HG03139 (cell line): ENCODE results near the gene SEMA3A.
"Not testable (repeated sequence)": the region's sequence is repeated elsewhere in the genome, so short reads cannot be mapped to it uniquely, and the experiment has no call there.

Experiments
- ATAC-seq: cut with Tn5 transposase; IDR thresholded peaks from one replicate; pipeline ENCODE4 v1.9.1; 2021; ENCODE audit not compliant: unreplicated experiment

The SEMA3A gene

GRCh38 chr7:84157171-84157570, 37.4 kb downstream of the SEMA3A start:
- ATAC-seq = no peak

- ATAC-seq = no peak
Observed at GRCh38 chr7:84154991-84155781, 39.4 kb downstream of the SEMA3A start.

GRCh38 chr7:84152995-84153394, 41.6 kb downstream of the SEMA3A start:
- no peak for ATAC-seq

GRCh38 chr7:84150370-84150769, 44.2 kb downstream of the SEMA3A start:
- not testable (repeated sequence) for ATAC-seq

GRCh38 chr7:84149573-84149972, 45.0 kb downstream of the SEMA3A start:
- no peak for ATAC-seq

GRCh38 chr7:84145892-84146291, 48.7 kb downstream of the SEMA3A start:
- ATAC-seq = no peak

- ATAC-seq = no peak
Observed at GRCh38 chr7:84144935-84145334, 49.7 kb downstream of the SEMA3A start.

GRCh38 chr7:84144480-84144879, 50.1 kb downstream of the SEMA3A start:
- ATAC-seq = no peak

- no peak for ATAC-seq
Observed at GRCh38 chr7:84142726-84143125, 51.9 kb downstream of the SEMA3A start.

GRCh38 chr7:84139986-84140729, 54.4 kb downstream of the SEMA3A start:
- ATAC-seq = no peak

- ATAC-seq = no peak
Observed at GRCh38 chr7:84138411-84138810, 56.2 kb downstream of the SEMA3A start.

GRCh38 chr7:84137812-84138211, 56.8 kb downstream of the SEMA3A start:
- ATAC-seq = no peak

- ATAC-seq = no peak
Observed at GRCh38 chr7:84136809-84137208, 57.8 kb downstream of the SEMA3A start.

- no peak for ATAC-seq
Observed at GRCh38 chr7:84136336-84136735, 58.3 kb downstream of the SEMA3A start.

- ATAC-seq = no peak
Observed at GRCh38 chr7:84134169-84134568, 60.4 kb downstream of the SEMA3A start.

- ATAC-seq = no peak
Observed at GRCh38 chr7:84125654-84126053, 68.9 kb downstream of the SEMA3A start.

- ATAC-seq = no peak
Observed at GRCh38 chr7:84123965-84124547, 70.5 kb downstream of the SEMA3A start.

- no peak for ATAC-seq
Observed at GRCh38 chr7:84122582-84123360, 71.8 kb downstream of the SEMA3A start.

- ATAC-seq = no peak
Observed at GRCh38 chr7:84117304-84117703, 77.3 kb downstream of the SEMA3A start.

- ATAC-seq = no peak
Observed at GRCh38 chr7:84113906-84114850, 80.4 kb downstream of the SEMA3A start.
